GM18511 (cell line): ENCODE results near the gene SPTBN1.

Source experiments
- ATAC-seq: cut with Tn5 transposase; IDR thresholded peaks from one replicate; pipeline ENCODE4 v1.9.1; 2021; ENCODE audit warnings: mild to moderate bottlenecking, moderate library complexity; ENCODE audit not compliant: unreplicated experiment

Gene SPTBN1

GRCh38 chr2:54455563-54456361, at the start of gene SPTBN1:
SPTBN1 (plus strand) TSS chr2:54456327; CDS start chr2:54526419, 70,092 bp downstream.
- ATAC-seq = peak; percentile 44

DNA sequence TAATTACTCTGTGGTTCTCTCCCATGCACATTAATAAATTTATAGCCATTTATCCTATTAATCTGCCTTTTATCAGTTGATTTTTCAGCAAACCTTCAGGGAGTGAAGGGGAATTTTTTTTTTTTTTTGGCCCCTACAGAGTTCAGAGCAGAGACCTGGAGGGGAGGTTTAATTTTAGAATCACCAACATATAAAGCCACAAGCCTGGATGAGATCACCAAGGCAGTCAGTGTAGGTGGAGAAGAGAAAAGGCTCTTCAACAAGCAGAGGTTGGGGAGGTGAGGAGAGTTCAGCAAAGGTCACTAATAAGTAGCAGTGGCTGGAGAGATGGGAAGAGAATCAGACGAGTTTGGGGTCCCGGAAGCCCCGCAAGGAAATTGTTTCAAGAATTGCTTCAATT, 48.4 kb upstream of the SPTBN1 start:
- ATAC-seq = no peak

GRCh38 chr2:54408288-54408687, 47.8 kb upstream of the SPTBN1 start:
- ATAC-seq = no peak

GRCh38 chr2:54409752-54410151, 46.4 kb upstream of the SPTBN1 start:
- no peak for ATAC-seq

GRCh38 chr2:54411801-54412354, 44.2 kb upstream of the SPTBN1 start:
- no peak for ATAC-seq

GRCh38 chr2:54416166-54416813, 39.8 kb upstream of the SPTBN1 start:
- no peak for ATAC-seq

GRCh38 chr2:54416938-54417337, 39.2 kb upstream of the SPTBN1 start:
- no peak for ATAC-seq

DNA sequence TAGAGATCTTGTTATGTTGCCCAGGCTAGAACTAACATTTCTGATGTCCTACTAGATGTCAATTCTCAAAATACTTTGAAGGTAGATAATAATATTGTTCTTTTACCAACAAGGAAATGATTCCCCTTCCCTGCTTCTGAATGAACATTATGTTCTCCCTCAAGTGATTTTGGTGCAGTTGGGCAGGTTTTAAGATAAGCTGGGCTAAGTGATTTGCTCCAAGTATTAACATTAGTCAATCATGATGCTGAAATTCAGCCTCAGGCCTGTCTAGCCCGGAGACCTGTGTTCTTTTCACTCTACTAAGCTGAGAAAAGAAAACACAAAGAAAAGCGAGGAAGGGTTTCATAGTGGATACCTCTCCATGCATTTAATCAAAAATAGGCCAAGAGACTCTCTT, 38.5 kb upstream of the SPTBN1 start:
- no peak for ATAC-seq

GRCh38 chr2:54419388-54419787, 36.7 kb upstream of the SPTBN1 start:
- no peak for ATAC-seq

- no peak for ATAC-seq
Observed at GRCh38 chr2:54419855-54420523, 36.1 kb upstream of the SPTBN1 start.

- no peak for ATAC-seq
Observed at GRCh38 chr2:54420524-54421172, 35.5 kb upstream of the SPTBN1 start.

- no peak for ATAC-seq
Observed at GRCh38 chr2:54422072-54422581, 34.0 kb upstream of the SPTBN1 start.

DNA sequence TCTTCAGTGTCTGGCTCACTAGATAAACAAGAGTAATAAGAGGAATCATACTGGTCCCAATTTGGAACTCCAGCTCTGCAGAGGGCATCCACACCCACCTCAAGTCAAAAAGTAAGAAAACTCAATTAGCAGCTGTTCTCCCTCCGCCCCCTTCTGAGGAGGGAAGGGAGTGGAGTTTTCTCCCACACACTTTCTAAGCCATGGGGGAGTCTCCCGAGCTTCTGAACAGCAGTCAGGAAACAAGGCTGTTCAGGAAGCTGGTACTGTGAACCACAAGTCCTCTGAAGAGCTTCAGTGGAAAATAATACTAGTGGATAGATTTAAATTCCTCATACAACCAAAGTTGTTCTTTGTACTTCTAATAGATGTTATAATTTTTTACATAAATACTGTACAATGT, 32.9 kb upstream of the SPTBN1 start:
- ATAC-seq = no peak

- ATAC-seq = no peak
Observed at GRCh38 chr2:54424555-54425163, 31.5 kb upstream of the SPTBN1 start.

DNA sequence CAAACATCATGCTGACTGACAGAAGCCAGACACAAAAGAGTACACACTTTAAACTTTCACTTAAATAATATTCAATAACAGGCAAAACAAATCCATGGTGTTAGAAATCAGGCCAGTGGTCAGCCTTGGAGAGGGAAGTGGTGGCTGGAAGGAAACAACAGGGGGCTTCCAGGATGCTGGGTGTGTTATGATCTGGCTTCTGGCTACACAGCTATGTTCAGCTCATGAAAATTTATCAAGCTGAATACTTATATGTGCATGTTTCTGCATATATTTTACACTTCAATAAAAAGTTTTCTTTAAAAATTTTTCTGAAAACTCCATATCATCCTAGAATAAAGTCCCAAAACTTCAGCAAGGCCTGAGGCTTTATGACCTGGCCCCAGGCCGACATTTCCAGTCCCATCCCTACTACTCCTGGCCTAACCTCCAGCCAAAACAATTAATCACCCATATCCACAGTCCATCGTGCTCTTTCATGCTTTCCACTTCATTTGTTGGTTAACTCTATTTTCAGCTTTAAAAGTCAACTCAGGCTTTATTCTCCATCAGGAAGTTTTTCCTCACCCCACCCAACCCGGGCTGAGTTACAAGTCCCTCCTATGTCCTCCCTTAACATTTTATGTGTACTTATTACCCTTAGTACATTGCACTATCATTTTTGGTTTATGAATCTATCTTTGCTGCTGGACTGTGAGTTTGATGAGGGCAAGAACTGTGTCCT, 27.9 kb upstream of the SPTBN1 start:
- ATAC-seq = no peak

DNA sequence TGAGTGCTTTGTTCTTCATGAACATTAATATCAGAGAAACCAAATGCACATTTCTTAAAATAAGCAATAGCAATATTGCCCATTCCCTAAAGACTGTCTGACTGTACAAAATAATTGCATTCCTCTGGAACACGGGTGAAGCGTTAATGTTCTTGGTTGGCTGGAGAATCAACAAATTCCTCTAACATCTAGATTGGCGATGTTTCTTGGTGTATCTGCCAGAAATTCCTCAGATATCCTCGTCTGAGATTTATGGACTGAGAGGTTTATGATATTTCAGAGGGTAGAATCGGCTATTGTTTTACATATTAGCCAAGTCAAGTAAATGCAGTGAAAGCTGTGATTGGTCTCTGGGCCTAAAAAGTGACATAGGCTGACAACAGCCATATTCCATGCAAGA, 27.1 kb upstream of the SPTBN1 start:
- ATAC-seq = no peak

DNA sequence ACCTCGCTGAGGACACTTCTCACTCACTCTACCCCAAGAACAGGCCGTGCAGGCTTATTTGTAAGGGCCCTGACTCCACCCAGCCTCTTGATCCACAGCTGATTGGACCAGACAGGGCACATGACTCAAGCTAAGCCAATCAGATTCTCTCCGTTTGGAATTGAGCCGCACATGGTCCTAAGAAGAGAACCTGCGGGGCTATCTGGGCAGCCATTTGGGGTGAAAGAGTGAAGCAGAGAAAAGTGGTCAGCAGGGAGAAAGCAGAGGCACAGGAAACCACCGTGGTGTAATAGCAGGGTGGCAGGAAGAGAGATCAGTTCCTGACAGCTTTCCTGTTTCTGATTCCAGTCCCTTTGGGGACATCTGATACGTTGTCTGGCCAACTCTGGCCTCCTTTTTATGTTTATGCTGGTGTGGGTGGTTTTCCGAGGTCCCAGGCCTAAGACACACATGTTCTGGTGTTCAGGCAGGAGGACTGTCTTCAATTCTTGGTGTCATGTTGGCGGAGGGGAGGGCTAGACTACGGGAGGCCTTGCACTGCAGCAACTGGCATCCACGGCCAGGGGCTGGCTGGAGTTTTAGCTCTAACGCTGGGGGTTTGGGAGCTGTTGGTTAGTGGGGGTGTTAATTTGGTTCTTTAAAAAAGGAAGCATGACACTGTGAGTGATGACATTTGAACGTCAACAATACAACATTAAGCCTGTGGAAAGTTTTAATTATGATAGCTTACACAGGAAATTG, 26.1 kb upstream of the SPTBN1 start:
- no peak for ATAC-seq

DNA sequence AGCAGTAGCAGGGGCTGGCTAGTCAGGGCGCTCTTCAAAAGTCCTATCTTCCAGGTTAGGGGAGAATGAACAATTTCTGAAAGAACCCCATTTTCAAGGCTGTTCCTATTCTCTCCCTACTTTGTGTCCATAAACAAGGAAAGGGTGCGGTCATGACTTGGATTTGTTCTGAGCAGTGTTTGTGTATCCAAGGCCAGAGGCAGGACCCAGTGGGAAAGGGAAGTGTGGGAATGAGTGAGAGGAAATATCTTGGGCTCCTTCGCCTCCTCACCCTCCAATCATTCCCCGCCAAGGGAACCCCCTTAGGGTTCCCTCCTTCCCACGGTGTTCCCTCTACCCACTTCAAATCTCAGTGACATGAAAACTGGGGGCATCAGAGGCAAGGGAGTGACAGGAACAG, 25.5 kb upstream of the SPTBN1 start:
- ATAC-seq = no peak
